C4-2B (cell line): Measurements from ENCODE around the gene ZNF277.

Experiments
- CTCF ChIP-seq: fragments of 450-650 bp; conservative IDR thresholded peaks from 2 replicates; pipeline ENCODE4 v1.5.1; 2017; ENCODE audit warnings: mild to moderate bottlenecking
- ZFX ChIP-seq: fragments of 450-650 bp; IDR thresholded peaks from 2 replicates; pipeline ENCODE4 v1.6.1; 2017

- TF ChIP-seq CTCF = no peak
- TF ChIP-seq ZFX = no peak
These were observed 22.0 kb upstream of the ZNF277 start for GRCh38 chr7:112184455-112184854.
